Activated T-cell treated with anti-CD3 and anti-CD28 coated beads for 1 hour (primary cell): ENCODE results near the gene TAF3.

Experiments used
- DNase-seq: peaks from one replicate; pipeline ENCODE4 v3.0.0-alpha.2; 2020; ENCODE audit warnings: low read depth

Gene TAF3

GRCh38 chr10:7937315-7937945 is 119.1 kb downstream of the TAF3 start:
- DNase-seq = no peak

GRCh38 chr10:7941576-7941975 is 123.3 kb downstream of the TAF3 start:
- DNase-seq = no peak

GRCh38 chr10:7942316-7942715 is 124.0 kb downstream of the TAF3 start:
- DNase-seq = no peak

GRCh38 chr10:7942859-7943258 is 124.6 kb downstream of the TAF3 start:
- no peak for DNase-seq

GRCh38 chr10:7944215-7944480 is 125.8 kb downstream of the TAF3 start:
- no peak for DNase-seq

- no peak for DNase-seq
These were observed 126.2 kb downstream of the TAF3 start for GRCh38 chr10:7944537-7944936.

GRCh38 chr10:7945034-7945433 is 126.7 kb downstream of the TAF3 start:
- DNase-seq = no peak

- no peak for DNase-seq
These were observed 127.3 kb downstream of the TAF3 start for GRCh38 chr10:7945469-7946187.

GRCh38 chr10:7948371-7949000 is 130.2 kb downstream of the TAF3 start:
- DNase-seq = no peak

- no peak for DNase-seq
These were observed 132.9 kb downstream of the TAF3 start for GRCh38 chr10:7950981-7951847.

GRCh38 chr10:7952266-7952665 is 134.0 kb downstream of the TAF3 start:
- no peak for DNase-seq

- DNase-seq = no peak
These were observed 135.1 kb downstream of the TAF3 start for GRCh38 chr10:7953447-7953846.

GRCh38 chr10:7955446-7955845 is 137.1 kb downstream of the TAF3 start:
- no peak for DNase-seq

- no peak for DNase-seq
These were observed 138.2 kb downstream of the TAF3 start for GRCh38 chr10:7956508-7956907.

- no peak for DNase-seq
These were observed 139.3 kb downstream of the TAF3 start for GRCh38 chr10:7957591-7957990.

- DNase-seq = no peak
These were observed 140.1 kb downstream of the TAF3 start for GRCh38 chr10:7958442-7958841.

- no peak for DNase-seq
These were observed 141.8 kb downstream of the TAF3 start for GRCh38 chr10:7960108-7960507.

- DNase-seq = no peak
These were observed 144.3 kb downstream of the TAF3 start for GRCh38 chr10:7962592-7962991.

- no peak for DNase-seq
These were observed 147.2 kb downstream of the TAF3 start for GRCh38 chr10:7965457-7965856.

- DNase-seq = no peak
These were observed 148.7 kb downstream of the TAF3 start for GRCh38 chr10:7967035-7967434.

- DNase-seq = no peak
These were observed 150.3 kb downstream of the TAF3 start for GRCh38 chr10:7968510-7969112.

- no peak for DNase-seq
These were observed 151.3 kb downstream of the TAF3 start for GRCh38 chr10:7969623-7970022.
